ENCODE data around the gene C6. TPM values are rescaled to one million over a fixed set of nuclear protein-coding genes. Genes with fewer than 3 reads are reported as not detected.

The C6 gene
- total and polyA plus RNA-seq, 2 donors (not counting 1 experiment from before 2014, with no cell fraction given): not detected

DNA sequence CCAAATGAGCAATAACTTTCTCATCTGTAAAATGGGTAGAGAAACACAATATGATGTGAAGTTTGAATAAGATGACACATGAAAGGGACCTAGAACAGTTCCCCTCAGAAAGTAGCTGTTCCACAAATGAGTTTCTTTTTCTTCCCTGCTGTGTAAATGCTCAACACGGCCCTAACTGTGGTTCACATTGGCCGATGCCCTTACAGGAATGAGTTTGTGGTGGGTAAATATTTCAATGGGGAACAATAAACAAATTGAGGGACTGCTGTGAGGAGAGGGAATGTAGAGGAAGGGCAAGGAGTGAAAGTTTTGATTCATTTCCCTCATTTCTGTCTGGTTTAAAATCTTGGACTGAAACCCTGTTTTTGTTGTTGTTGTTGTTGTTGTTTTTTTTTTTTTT is 12.8 kb downstream of the C6 start:
- 60% methylated on average over 1 of the region's 2 CpGs for WGBS (ENCODE audit: insufficient coverage)
- Mint-ChIP-seq H3K9me3 (ENCODE audit: insufficient read depth) (no peaks in the 10 kb centered on the region), H3K27ac (no peak overlapping the region), H3K27me3 (no peaks in the 10 kb centered on the region), H3K4me1 (no peaks in the 10 kb centered on the region), H3K4me3 (no peak overlapping the region)
- intact Hi-C loops (cut with micrococcal nuclease): no loop called here
- peaks cover 0 to 5% (median 0%) of the 10 kb centered on the region in 3 donors for H3K9me3 ChIP-seq (ENCODE audit: control extremely low read depth in 1 of 3, control insufficient read depth in 2 of 3, insufficient read depth in 1 of 3, low read length in 2 of 3)
- ATAC-seq (ENCODE audit: low read depth) (no peak), DNase-seq (no peak)
- no peak overlapping the region for H3K27ac ChIP-seq (ENCODE audit: low read length in 2 of 2)
- no peaks in the 10 kb centered on the region for H4K20me1 ChIP-seq (ENCODE audit: control insufficient read depth, insufficient read depth, low read length, poor library complexity, severe bottlenecking)
- H3K79me2 ChIP-seq (ENCODE audit: control insufficient read depth, insufficient read depth, low read length): no peaks in the 10 kb centered on the region
- POLR2A ChIA-PET: no interaction called here
- H3K4me1 ChIP-seq (ENCODE audit: control insufficient read depth in 2 of 2, insufficient read depth in 2 of 2, low read length in 2 of 2): no peaks in the 10 kb centered on the region
- no peaks in the 10 kb centered on the region for H3K36me3 ChIP-seq (replicated peaks in 1 of 2; ENCODE audit: control extremely low read depth in 1 of 2, control insufficient read depth in 1 of 2, extremely low read depth in 1 of 2, insufficient read depth in 2 of 2, low read length in 1 of 2)
- H3K4me3 ChIP-seq (ENCODE audit: control extremely low read depth in 1 of 5, extremely low read depth in 1 of 5, insufficient read depth in 1 of 5, low read depth in 2 of 5, low read length in 4 of 5): no peak overlapping the region
- no peak overlapping the region for H3K9ac ChIP-seq (ENCODE audit: low read length)
- TF ChIP-seq, protein P1, sequence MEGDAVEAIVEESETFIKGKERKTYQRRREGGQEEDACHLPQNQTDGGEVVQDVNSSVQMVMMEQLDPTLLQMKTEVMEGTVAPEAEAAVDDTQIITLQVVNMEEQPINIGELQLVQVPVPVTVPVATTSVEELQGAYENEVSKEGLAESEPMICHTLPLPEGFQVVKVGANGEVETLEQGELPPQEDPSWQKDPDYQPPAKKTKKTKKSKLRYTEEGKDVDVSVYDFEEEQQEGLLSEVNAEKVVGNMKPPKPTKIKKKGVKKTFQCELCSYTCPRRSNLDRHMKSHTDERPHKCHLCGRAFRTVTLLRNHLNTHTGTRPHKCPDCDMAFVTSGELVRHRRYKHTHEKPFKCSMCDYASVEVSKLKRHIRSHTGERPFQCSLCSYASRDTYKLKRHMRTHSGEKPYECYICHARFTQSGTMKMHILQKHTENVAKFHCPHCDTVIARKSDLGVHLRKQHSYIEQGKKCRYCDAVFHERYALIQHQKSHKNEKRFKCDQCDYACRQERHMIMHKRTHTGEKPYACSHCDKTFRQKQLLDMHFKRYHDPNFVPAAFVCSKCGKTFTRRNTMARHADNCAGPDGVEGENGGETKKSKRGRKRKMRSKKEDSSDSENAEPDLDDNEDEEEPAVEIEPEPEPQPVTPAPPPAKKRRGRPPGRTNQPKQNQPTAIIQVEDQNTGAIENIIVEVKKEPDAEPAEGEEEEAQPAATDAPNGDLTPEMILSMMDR (IDR thresholded peaks at IDR 0.05): no peak
- no peak for TF ChIP-seq EZH2 (IDR thresholded peaks at IDR 0.05; ENCODE audit: borderline replicate concordance, insufficient read depth, low read depth, low read length, poor library complexity, severe bottlenecking)
- CTCF ChIA-PET: no interaction called here
- no peak overlapping the region for H2AFZ ChIP-seq (ENCODE audit: insufficient read depth, low read depth, low read length, poor library complexity, severe bottlenecking)
- H3K4me2 ChIP-seq (replicated peaks; ENCODE audit: low read depth, low read length, poor library complexity, severe bottlenecking): no peak overlapping the region
- no peaks in the 10 kb centered on the region for H3K27me3 ChIP-seq (replicated peaks in 1 of 4; ENCODE audit: control extremely low read depth in 1 of 4, control insufficient read depth in 3 of 4, insufficient read depth in 4 of 4, low read length in 3 of 4)

DNA sequence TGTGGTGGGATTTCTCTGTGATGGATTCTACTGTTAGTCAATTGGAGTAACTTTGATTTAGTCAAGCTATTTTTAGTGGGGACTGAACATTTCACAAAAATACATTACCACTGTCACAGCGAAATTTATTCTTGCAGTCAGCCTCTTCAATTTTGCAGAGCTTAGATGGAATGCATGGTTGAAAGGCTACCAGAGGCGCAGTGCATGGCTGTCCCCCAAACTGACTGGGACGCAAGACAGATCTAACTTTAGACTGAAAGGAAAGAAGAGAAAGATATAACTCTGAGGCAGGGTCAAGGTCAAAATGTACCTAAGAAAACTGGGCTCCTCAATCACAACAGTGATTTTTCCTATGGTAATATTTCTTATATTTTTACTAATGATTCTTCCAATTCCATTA is 13.7 kb downstream of the C6 start:
- H3K4me3 ChIP-seq (ENCODE audit: control extremely low read depth in 1 of 5, extremely low read depth in 1 of 5, insufficient read depth in 1 of 5, low read depth in 2 of 5, low read length in 4 of 5): no peak overlapping the region
- Mint-ChIP-seq H3K27ac (no peak overlapping the region), H3K4me3 (no peak overlapping the region), H3K9me3 (ENCODE audit: insufficient read depth) (no peaks in the 10 kb centered on the region), H3K4me1 (no peaks in the 10 kb centered on the region), H3K27me3 (no peaks in the 10 kb centered on the region)
- no peaks in the 10 kb centered on the region for H3K36me3 ChIP-seq (replicated peaks in 1 of 2; ENCODE audit: control extremely low read depth in 1 of 2, control insufficient read depth in 1 of 2, extremely low read depth in 1 of 2, insufficient read depth in 2 of 2, low read length in 1 of 2)
- DNase-seq (no peak), ATAC-seq (ENCODE audit: low read depth) (no peak)
- H3K9ac ChIP-seq (ENCODE audit: low read length): no peak overlapping the region
- no peak for TF ChIP-seq EZH2 (IDR thresholded peaks at IDR 0.05; ENCODE audit: borderline replicate concordance, insufficient read depth, low read depth, low read length, poor library complexity, severe bottlenecking)
- TF ChIP-seq, protein P1 (IDR thresholded peaks at IDR 0.05): no peak
- ChIA-PET CTCF (no interaction called here), POLR2A (no interaction called here)
- no peaks in the 10 kb centered on the region for H3K79me2 ChIP-seq (ENCODE audit: control insufficient read depth, insufficient read depth, low read length)
- 93% methylated on average over 2 of the region's 3 CpGs for WGBS (ENCODE audit: insufficient coverage)
- H4K20me1 ChIP-seq (ENCODE audit: control insufficient read depth, insufficient read depth, low read length, poor library complexity, severe bottlenecking): no peaks in the 10 kb centered on the region
- no peaks in the 10 kb centered on the region for H3K4me1 ChIP-seq (ENCODE audit: control insufficient read depth in 2 of 2, insufficient read depth in 2 of 2, low read length in 2 of 2)
- no peak overlapping the region for H3K4me2 ChIP-seq (replicated peaks; ENCODE audit: low read depth, low read length, poor library complexity, severe bottlenecking)
- no peak overlapping the region for H2AFZ ChIP-seq (ENCODE audit: insufficient read depth, low read depth, low read length, poor library complexity, severe bottlenecking)
- no peaks in the 10 kb centered on the region for H3K27me3 ChIP-seq (replicated peaks in 1 of 4; ENCODE audit: control extremely low read depth in 1 of 4, control insufficient read depth in 3 of 4, insufficient read depth in 4 of 4, low read length in 3 of 4)
- intact Hi-C loops (cut with micrococcal nuclease): no loop called here
- H3K27ac ChIP-seq (ENCODE audit: low read length in 2 of 2): no peak overlapping the region
- no peaks in the 10 kb centered on the region for H3K9me3 ChIP-seq (ENCODE audit: control extremely low read depth in 1 of 3, control insufficient read depth in 2 of 3, insufficient read depth in 1 of 3, low read length in 2 of 3)
